Fibroblast of villous mesenchyme (primary cell): ENCODE measurements around the gene PTPRN2. TPM values are rescaled to one million over a fixed set of nuclear protein-coding genes. Genes with fewer than 3 reads are reported as not detected.

Experiments used
- DNase-seq: peaks from one replicate; pipeline ENCODE4 v3.0.0-alpha.2; 2010; ENCODE audit warnings: low read depth
- H3K4me3 ChIP-seq: 2 replicates; pipeline ENCODE4 v1.5.1; 2011; ENCODE audit warnings: low read depth, mild to moderate bottlenecking, low read length
- CTCF ChIP-seq: IDR thresholded peaks from 2 replicates; pipeline ENCODE4 v1.5.1; 2012; ENCODE audit warnings: low read depth, mild to moderate bottlenecking, low read length; ENCODE audit not compliant: insufficient read depth
- total RNA-seq: library from RNA; depleted of rRNA; stranded (reverse); fragments of >200 nt; gene quantifications from 2 replicates; pipeline ENCODE4 v1.2.3, GENCODE V29; 2012

Gene PTPRN2
- total RNA-seq, 1 donor = not detected

DNA sequence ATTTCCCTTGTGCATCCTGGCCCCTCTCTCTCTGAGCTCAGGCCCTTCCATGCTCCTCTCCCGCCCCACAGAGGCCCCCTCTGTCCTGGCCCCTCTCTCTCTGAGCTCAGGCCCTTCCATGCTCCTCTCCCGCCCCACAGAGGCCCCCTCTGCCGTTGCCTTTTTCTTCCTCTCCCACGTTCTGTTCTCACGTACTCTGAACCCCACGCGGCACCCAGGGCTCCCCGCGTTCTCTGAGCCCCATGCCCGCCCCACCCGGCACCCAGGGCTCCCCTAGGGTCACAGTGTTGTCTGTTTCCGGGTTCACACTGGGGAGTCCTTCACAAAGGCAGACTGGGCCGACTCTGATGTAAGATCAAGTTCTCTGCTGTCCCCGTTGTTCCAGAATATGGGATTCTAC lies 914.0 kb downstream of the PTPRN2 start:
- no peak for TF ChIP-seq CTCF
- no peak overlapping the region for H3K4me3 ChIP-seq
- no peak for DNase-seq

GRCh38 chr7:157671358-157672255 lies 916.0 kb downstream of the PTPRN2 start:
- DNase-seq = no peak
- no peak overlapping the region for H3K4me3 ChIP-seq
- no peak for TF ChIP-seq CTCF

- no peak for DNase-seq
- no peak overlapping the region for H3K4me3 ChIP-seq
- no peak for TF ChIP-seq CTCF
These were observed 916.9 kb downstream of the PTPRN2 start for GRCh38 chr7:157670490-157671357.

DNA sequence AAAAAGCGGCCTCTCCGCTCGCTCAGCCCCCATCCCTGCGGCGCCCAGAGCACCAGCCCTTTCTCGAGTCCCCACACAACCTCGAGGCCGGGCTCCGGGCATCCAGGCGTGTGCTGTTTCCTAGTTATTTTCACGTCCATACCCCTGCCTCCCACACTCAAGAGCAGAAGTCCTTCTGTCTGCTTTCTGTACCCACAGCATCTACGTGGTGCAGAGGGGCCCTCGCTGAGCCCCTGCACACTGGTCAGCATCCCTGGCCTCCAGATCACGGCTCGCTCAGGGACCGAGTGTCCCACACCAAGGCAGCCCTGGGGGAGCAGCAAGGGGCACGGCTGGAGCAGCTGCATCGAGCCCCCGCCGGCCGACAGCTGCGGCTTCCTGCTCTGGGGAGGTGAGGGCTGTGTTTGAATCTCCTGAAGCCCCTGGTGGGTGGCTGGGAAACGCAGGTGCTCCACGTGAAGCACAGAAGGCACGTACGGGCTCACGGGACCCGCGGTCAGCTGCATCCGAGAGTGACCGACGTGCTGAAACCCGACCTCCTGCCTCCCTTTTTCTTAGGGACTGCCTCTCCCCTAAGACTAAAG lies 917.8 kb downstream of the PTPRN2 start:
- no peak overlapping the region for H3K4me3 ChIP-seq
- no peak for DNase-seq
- TF ChIP-seq CTCF = no peak

DNA sequence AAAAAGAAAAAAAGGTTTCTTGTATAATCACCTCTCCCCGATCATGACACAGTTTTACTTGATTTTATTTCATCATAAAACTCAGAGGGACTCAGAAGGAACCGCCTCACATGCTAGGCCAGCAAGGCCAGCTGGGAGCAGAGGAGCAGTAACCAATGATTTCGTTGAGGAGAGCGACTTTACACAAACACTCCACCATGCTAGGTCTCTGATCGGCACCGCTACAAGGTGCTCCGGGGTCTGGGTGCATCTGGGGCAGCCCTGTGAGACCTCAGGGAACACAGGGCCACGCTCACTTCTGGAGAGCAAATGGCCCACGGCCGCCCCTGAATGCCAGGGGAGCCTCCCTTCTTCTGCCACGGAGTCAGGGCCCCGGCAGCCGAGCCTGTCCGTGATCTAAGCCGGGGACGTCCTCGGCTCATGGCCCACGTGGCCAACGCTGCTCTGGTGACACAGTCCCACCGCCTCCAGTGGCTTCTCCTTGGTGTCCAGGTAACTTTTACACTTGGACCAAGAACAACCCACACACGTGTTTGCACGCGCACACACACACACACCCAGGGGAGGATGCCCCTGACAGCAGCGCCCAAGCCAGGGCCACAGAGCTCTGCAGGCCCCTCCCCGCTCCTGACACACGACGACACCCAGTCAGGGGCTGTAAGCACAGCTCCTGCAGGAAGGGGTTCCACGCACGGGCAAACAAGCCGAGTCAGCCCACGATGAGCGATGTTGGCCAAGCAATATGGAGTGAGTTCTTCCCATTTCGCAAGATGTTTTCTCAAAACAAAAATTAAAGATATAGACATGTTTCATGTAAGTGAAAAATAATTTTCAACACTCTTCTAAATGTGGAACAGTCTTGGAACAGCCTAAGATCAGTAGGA lies 918.5 kb downstream of the PTPRN2 start:
- no peak for TF ChIP-seq CTCF
- no peak overlapping the region for H3K4me3 ChIP-seq
- DNase-seq = no peak
